Kidney (tissue), 14 donors: ENCODE measurements around the gene SKAP2. TPM values are rescaled to one million over a fixed set of nuclear protein-coding genes. Genes with fewer than 3 reads are reported as not detected.

ENCODE experiments used
- DNase-seq, 5 donors: peaks; one replicate each; pipeline ENCODE4 v3.0.0-alpha.2; 2013 to 2020
- FAIRE-seq: peaks from 2 replicates; lab custom pipeline; 2012; peaks lifted over from hg19 to GRCh38; lab: Jason Lieb, UNC
- H3K27ac ChIP-seq, 2 donors: one replicate each; pipeline ENCODE4 v1.7.0; 2013; ENCODE audit warnings: low read depth in 2 of 2, low read length in 2 of 2, inconsistent platforms in 1 of 2
- H3K27me3 ChIP-seq: one replicate; pipeline ENCODE4 v1.7.1; 2013; ENCODE audit warnings: low read length, inconsistent platforms; ENCODE audit not compliant: control insufficient read depth, insufficient read depth
- H3K36me3 ChIP-seq, 3 donors: one replicate each; pipeline versions ENCODE4 v1.7.0 to v1.7.1; 2013; ENCODE audit warnings: low read length in 3 of 3, control low read depth in 1 of 3, inconsistent platforms in 1 of 3; ENCODE audit not compliant: insufficient read depth in 3 of 3, control insufficient read depth in 2 of 3
- H3K4me1 ChIP-seq, 3 donors: one replicate each; pipeline versions ENCODE4 v1.7.0 to v1.7.1; 2013; ENCODE audit warnings: low read length in 3 of 3, inconsistent platforms in 1 of 3, low read depth in 1 of 3; ENCODE audit not compliant: control insufficient read depth in 2 of 3, insufficient read depth in 2 of 3
- H3K4me3 ChIP-seq, 3 donors: one replicate each; pipeline versions ENCODE4 v1.7.0 to v1.8.1; 2013; ENCODE audit warnings: low read length in 3 of 3, control low read depth in 1 of 3, inconsistent platforms in 1 of 3
- H3K9ac ChIP-seq, 3 donors: one replicate each; pipeline versions ENCODE4 v1.7.0 to v1.7.1; 2013; ENCODE audit warnings: low read length in 3 of 3, control low read depth in 1 of 3, inconsistent platforms in 1 of 3
- H3K9me3 ChIP-seq, 3 donors: one replicate each; pipeline versions ENCODE4 v1.7.0 to v1.7.1; 2013; ENCODE audit warnings: low read length in 3 of 3, control low read depth in 1 of 3, inconsistent platforms in 1 of 3; ENCODE audit not compliant: control insufficient read depth in 2 of 3, insufficient read depth in 1 of 3
- intact Hi-C: fragments of 100-400 bp; cut with DNase I; formaldehyde crosslinking; loops from one replicate; pipeline ENCODE4 v1.11.1; 2022
- polyA plus RNA-seq: library from polyadenylated mRNA; stranded (reverse); fragments of 350-450 nt; fragmentation: Illumina TruSeq; extraction: RNeasy Lipid Tissue Mini Kit (QIAGEN cat#74804); gene quantifications from one replicate; pipeline ENCODE4 v1.2.3, GENCODE V29; 2014; ENCODE audit warnings: low read depth, low replicate concordance; ENCODE audit not compliant: insufficient read depth
- total RNA-seq: library from RNA; stranded (reverse); fragmentation: NEBNext Ultra II Directional; extraction: Animal tissue kit (Norgen Biotek cat#: 25700); gene quantifications from one replicate; pipeline ENCODE4 v1.2.1, GENCODE V29; 2021
- TF ChIP-seq, protein P1 (sequence below): IDR thresholded peaks from 3 replicates; pipeline ENCODE4 v1.5.1; 2012; ENCODE audit warnings: mild to moderate bottlenecking, moderate library complexity, borderline replicate concordance; ENCODE audit not compliant: insufficient read depth; ENCODE audit errors: extremely low read depth
- donor health status: control.
- donor health status: control.
- donor health status: control.
- donor health status: control.
- donor health status: control.
- donor health status: DM: yes; HTN: yes; CAD: no.
- donor health status: Normal renal cell carcinoma (clear cell type).

SKAP2 gene
- total and polyA plus RNA-seq, 2 donors from 2014 or later = 20.0 to 75.8 TPM

DNA sequence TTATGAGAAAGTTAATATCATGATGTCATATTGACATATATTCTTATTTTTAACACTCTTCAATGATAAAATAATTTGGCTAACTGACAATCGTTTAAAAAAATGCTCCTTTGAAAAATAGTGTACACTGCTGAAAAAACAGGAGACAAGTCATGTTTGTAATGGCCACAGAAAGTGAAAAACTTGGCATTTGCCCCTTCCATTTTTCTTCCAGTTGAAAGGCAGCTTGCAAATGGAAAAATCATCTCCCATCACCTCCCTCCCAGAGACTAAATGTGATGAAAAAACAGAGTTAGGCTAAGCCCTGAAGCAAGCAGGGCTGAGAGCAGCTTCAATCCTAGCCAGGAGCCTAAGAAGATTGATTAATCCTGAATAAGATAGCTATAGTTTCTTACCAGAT lies 160.4 kb downstream of the SKAP2 start:
- Histone ChIP-seq H3K27me3 (no peaks in the 10 kb centered on the region), H3K4me1 (no peaks in the 10 kb centered on the region), H3K9ac (no peak overlapping the region), H3K4me3 (no peak overlapping the region), H3K27ac (no peak overlapping the region), H3K9me3 (no peaks in the 10 kb centered on the region), H3K36me3 (no peaks in the 10 kb centered on the region)
- FAIRE-seq (no peak), DNase-seq (no peak)
- intact Hi-C loops = no loop called here
- TF ChIP-seq, protein P1, sequence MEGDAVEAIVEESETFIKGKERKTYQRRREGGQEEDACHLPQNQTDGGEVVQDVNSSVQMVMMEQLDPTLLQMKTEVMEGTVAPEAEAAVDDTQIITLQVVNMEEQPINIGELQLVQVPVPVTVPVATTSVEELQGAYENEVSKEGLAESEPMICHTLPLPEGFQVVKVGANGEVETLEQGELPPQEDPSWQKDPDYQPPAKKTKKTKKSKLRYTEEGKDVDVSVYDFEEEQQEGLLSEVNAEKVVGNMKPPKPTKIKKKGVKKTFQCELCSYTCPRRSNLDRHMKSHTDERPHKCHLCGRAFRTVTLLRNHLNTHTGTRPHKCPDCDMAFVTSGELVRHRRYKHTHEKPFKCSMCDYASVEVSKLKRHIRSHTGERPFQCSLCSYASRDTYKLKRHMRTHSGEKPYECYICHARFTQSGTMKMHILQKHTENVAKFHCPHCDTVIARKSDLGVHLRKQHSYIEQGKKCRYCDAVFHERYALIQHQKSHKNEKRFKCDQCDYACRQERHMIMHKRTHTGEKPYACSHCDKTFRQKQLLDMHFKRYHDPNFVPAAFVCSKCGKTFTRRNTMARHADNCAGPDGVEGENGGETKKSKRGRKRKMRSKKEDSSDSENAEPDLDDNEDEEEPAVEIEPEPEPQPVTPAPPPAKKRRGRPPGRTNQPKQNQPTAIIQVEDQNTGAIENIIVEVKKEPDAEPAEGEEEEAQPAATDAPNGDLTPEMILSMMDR = no peak

DNA sequence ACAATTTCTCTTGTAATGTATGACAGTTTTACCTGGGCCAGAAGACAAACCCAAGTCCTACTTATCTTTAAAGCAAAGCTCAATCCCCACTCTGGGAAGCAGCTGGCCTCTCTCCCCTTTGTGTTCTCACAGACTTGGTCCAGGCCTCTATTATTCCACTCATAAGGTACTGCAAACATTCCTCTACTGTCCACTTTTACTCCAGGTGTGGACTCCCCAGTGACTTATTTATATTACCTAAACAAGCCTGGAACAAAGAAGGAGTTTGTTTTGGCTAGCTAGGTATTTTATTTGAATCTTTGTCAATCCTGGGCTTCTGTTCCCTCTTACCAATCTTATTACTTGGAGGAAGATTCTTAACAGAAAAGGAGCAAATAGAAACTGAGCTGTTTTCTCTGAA lies 163.5 kb downstream of the SKAP2 start:
- intact Hi-C loops = no loop called here
- Histone ChIP-seq H3K4me1 (no peaks in the 10 kb centered on the region), H3K4me3 (no peak overlapping the region), H3K36me3 (no peaks in the 10 kb centered on the region), H3K9me3 (no peaks in the 10 kb centered on the region), H3K27ac (no peak overlapping the region), H3K9ac (no peak overlapping the region), H3K27me3 (no peaks in the 10 kb centered on the region)
- DNase-seq (no peak), FAIRE-seq (no peak)
- TF ChIP-seq, protein P1 = no peak

DNA sequence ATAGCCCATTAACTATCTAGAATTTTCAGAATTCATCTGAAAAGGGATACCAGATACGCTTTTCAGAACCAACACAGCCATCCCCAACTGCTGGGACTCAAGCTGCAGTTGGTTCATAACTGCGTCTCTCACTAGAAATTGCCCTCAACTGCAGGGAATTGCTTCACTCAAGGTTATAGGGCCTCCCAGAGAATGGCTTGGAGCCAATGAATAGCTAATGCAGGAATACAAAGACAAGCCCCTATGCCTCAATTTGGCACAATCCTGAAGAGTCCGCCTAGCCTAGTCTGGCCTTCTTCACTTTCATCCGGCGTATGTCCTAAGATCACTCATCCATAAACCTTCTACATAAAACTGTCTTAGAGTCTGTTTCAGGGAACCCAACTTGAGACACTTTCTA lies 164.0 kb downstream of the SKAP2 start:
- no peak overlapping the region for H3K27ac ChIP-seq
- no peak for FAIRE-seq
- H3K4me1 ChIP-seq = no peaks in the 10 kb centered on the region
- TF ChIP-seq, protein P1 = no peak
- no peaks in the 10 kb centered on the region for H3K27me3 ChIP-seq
- intact Hi-C loops = no loop called here
- H3K9me3 ChIP-seq = no peaks in the 10 kb centered on the region
- no peaks in the 10 kb centered on the region for H3K36me3 ChIP-seq
- no peak overlapping the region for H3K4me3 ChIP-seq
- no peak overlapping the region for H3K9ac ChIP-seq
- DNase-seq = no peak

- H3K27me3 ChIP-seq = no peaks in the 10 kb centered on the region
- no peaks in the 10 kb centered on the region for H3K36me3 ChIP-seq
- H3K9ac ChIP-seq = no peak overlapping the region
- no peak overlapping the region for H3K4me3 ChIP-seq
- no peaks in the 10 kb centered on the region for H3K9me3 ChIP-seq
- H3K4me1 ChIP-seq = no peaks in the 10 kb centered on the region
- FAIRE-seq = no peak
- intact Hi-C loops = loop anchor here (10.0 kb wide), 1 partner anchor 155 kb away; no protein-coding TSS in a partner anchor
- TF ChIP-seq, protein P1 = no peak
- no peak overlapping the region for H3K27ac ChIP-seq
- no peak for DNase-seq
These were observed 164.6 kb downstream of the SKAP2 start for GRCh38 chr7:26699766-26700165.
